Stimulated activated CD4-positive, alpha-beta T cell treated with anti-CD3 and anti-CD28 coated beads, Interleukin-15, amount 100 ng/mL, for 1 hour (primary cell): ENCODE data around the gene CPXM1.
"Not testable (repeated sequence)": the region's sequence is repeated elsewhere in the genome, so short reads cannot be mapped to it uniquely, and the experiment has no call there.

Experiments used
- DNase-seq, 2 donors: peaks; one replicate each; pipeline ENCODE4 v3.0.0-alpha.2; 2020; ENCODE audit warnings: low read depth in 1 of 2, low spot score in 1 of 2

The CPXM1 gene

GRCh38 chr20:2822073-2822472 lies 21.6 kb upstream of the CPXM1 start:
- no peak for DNase-seq

- DNase-seq: no peak
Observed at GRCh38 chr20:2820896-2821869, 20.8 kb upstream of the CPXM1 start.

GRCh38 chr20:2820084-2820895 lies 19.9 kb upstream of the CPXM1 start:
- DNase-seq: no peak

- DNase-seq: no peak
Observed at GRCh38 chr20:2817891-2818595, 17.6 kb upstream of the CPXM1 start.

GRCh38 chr20:2817341-2817726 lies 16.9 kb upstream of the CPXM1 start:
- DNase-seq: no peak

- no peak for DNase-seq
Observed at GRCh38 chr20:2816583-2817340, 16.3 kb upstream of the CPXM1 start.

GRCh38 chr20:2816030-2816582 lies 15.7 kb upstream of the CPXM1 start, which contains the start of gene TMEM239:
TMEM239 (plus strand) TSS chr20:2816364; CDS start chr20:2816555, 191 bp downstream.
- DNase-seq: no peak

GRCh38 chr20:2815242-2815900 lies 14.9 kb upstream of the CPXM1 start:
- DNase-seq: no peak

GRCh38 chr20:2814587-2815051 lies 14.2 kb upstream of the CPXM1 start, which contains the start of gene C20orf141:
C20orf141 (plus strand) TSS chr20:2814987; CDS start chr20:2815185, 198 bp downstream.
- no peak for DNase-seq

GRCh38 chr20:2814076-2814475 lies 13.6 kb upstream of the CPXM1 start:
- no peak for DNase-seq

GRCh38 chr20:2812189-2812588 lies 11.8 kb upstream of the CPXM1 start:
- no peak for DNase-seq

- DNase-seq: no peak
Observed at GRCh38 chr20:2809690-2810089, 9.3 kb upstream of the CPXM1 start.

- DNase-seq: not testable (repeated sequence)
Observed at GRCh38 chr20:2807929-2808328, 7.5 kb upstream of the CPXM1 start.

- no peak for DNase-seq
Observed at GRCh38 chr20:2807019-2807418, 6.6 kb upstream of the CPXM1 start.

GRCh38 chr20:2806351-2806701 lies 5.9 kb upstream of the CPXM1 start:
- DNase-seq: no peak

GRCh38 chr20:2805689-2806350 lies 5.4 kb upstream of the CPXM1 start:
- no peak for DNase-seq

GRCh38 chr20:2804852-2805688 lies 4.6 kb upstream of the CPXM1 start:
- DNase-seq: no peak
